HG03060 (cell line): Measurements from ENCODE around the gene LRPPRC.

ENCODE experiments used
- ATAC-seq: cut with Tn5 transposase; IDR thresholded peaks from one replicate; pipeline ENCODE4 v1.9.1; 2021; ENCODE audit warnings: low read depth, moderate number of reproducible peaks; ENCODE audit not compliant: unreplicated experiment

LRPPRC gene

GRCh38 chr2:43984533-43984932 lies 11.3 kb downstream of the LRPPRC start:
- ATAC-seq, result no peak

GRCh38 chr2:43980902-43981301 lies 14.9 kb downstream of the LRPPRC start:
- ATAC-seq, result no peak

- no peak for ATAC-seq
Observed at GRCh38 chr2:43977677-43978375, 18.0 kb downstream of the LRPPRC start.

- no peak for ATAC-seq
Observed at GRCh38 chr2:43960921-43961320, 34.9 kb downstream of the LRPPRC start.

- no peak for ATAC-seq
Observed at GRCh38 chr2:43958397-43959275, 37.2 kb downstream of the LRPPRC start.

- ATAC-seq, result no peak
Observed at GRCh38 chr2:43950383-43951008, 45.3 kb downstream of the LRPPRC start.

GRCh38 chr2:43948370-43948769 lies 47.4 kb downstream of the LRPPRC start:
- no peak for ATAC-seq

GRCh38 chr2:43946685-43947084 lies 49.1 kb downstream of the LRPPRC start:
- no peak for ATAC-seq

- no peak for ATAC-seq
Observed at GRCh38 chr2:43945439-43945838, 50.4 kb downstream of the LRPPRC start.

GRCh38 chr2:43944915-43945314 lies 50.9 kb downstream of the LRPPRC start:
- ATAC-seq, result no peak

- ATAC-seq, result no peak
Observed at GRCh38 chr2:43943809-43944452, 51.9 kb downstream of the LRPPRC start.

- no peak for ATAC-seq
Observed at GRCh38 chr2:43943323-43943722, 52.5 kb downstream of the LRPPRC start.

GRCh38 chr2:43942881-43943280 lies 52.9 kb downstream of the LRPPRC start:
- ATAC-seq, result no peak

- ATAC-seq, result no peak
Observed at GRCh38 chr2:43941966-43942365, 53.8 kb downstream of the LRPPRC start.

- ATAC-seq, result no peak
Observed at GRCh38 chr2:43941359-43941758, 54.4 kb downstream of the LRPPRC start.

- ATAC-seq, result no peak
Observed at GRCh38 chr2:43939695-43940256, 56.0 kb downstream of the LRPPRC start.

- ATAC-seq, result no peak
Observed at GRCh38 chr2:43937269-43937820, 58.4 kb downstream of the LRPPRC start.

- no peak for ATAC-seq
Observed at GRCh38 chr2:43934567-43934966, 61.2 kb downstream of the LRPPRC start.

GRCh38 chr2:43931293-43931692 lies 64.5 kb downstream of the LRPPRC start:
- no peak for ATAC-seq

GRCh38 chr2:43927442-43927841 lies 68.3 kb downstream of the LRPPRC start:
- ATAC-seq, result no peak
